GM19035 (cell line): ENCODE results near the gene ADGRV1.

Experiments
- ATAC-seq: cut with Tn5 transposase; IDR thresholded peaks from one replicate; pipeline ENCODE4 v1.9.1; 2021; ENCODE audit not compliant: unreplicated experiment

The ADGRV1 gene, protein sequence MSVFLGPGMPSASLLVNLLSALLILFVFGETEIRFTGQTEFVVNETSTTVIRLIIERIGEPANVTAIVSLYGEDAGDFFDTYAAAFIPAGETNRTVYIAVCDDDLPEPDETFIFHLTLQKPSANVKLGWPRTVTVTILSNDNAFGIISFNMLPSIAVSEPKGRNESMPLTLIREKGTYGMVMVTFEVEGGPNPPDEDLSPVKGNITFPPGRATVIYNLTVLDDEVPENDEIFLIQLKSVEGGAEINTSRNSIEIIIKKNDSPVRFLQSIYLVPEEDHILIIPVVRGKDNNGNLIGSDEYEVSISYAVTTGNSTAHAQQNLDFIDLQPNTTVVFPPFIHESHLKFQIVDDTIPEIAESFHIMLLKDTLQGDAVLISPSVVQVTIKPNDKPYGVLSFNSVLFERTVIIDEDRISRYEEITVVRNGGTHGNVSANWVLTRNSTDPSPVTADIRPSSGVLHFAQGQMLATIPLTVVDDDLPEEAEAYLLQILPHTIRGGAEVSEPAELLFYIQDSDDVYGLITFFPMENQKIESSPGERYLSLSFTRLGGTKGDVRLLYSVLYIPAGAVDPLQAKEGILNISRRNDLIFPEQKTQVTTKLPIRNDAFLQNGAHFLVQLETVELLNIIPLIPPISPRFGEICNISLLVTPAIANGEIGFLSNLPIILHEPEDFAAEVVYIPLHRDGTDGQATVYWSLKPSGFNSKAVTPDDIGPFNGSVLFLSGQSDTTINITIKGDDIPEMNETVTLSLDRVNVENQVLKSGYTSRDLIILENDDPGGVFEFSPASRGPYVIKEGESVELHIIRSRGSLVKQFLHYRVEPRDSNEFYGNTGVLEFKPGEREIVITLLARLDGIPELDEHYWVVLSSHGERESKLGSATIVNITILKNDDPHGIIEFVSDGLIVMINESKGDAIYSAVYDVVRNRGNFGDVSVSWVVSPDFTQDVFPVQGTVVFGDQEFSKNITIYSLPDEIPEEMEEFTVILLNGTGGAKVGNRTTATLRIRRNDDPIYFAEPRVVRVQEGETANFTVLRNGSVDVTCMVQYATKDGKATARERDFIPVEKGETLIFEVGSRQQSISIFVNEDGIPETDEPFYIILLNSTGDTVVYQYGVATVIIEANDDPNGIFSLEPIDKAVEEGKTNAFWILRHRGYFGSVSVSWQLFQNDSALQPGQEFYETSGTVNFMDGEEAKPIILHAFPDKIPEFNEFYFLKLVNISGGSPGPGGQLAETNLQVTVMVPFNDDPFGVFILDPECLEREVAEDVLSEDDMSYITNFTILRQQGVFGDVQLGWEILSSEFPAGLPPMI (N-terminal part only)

DNA sequence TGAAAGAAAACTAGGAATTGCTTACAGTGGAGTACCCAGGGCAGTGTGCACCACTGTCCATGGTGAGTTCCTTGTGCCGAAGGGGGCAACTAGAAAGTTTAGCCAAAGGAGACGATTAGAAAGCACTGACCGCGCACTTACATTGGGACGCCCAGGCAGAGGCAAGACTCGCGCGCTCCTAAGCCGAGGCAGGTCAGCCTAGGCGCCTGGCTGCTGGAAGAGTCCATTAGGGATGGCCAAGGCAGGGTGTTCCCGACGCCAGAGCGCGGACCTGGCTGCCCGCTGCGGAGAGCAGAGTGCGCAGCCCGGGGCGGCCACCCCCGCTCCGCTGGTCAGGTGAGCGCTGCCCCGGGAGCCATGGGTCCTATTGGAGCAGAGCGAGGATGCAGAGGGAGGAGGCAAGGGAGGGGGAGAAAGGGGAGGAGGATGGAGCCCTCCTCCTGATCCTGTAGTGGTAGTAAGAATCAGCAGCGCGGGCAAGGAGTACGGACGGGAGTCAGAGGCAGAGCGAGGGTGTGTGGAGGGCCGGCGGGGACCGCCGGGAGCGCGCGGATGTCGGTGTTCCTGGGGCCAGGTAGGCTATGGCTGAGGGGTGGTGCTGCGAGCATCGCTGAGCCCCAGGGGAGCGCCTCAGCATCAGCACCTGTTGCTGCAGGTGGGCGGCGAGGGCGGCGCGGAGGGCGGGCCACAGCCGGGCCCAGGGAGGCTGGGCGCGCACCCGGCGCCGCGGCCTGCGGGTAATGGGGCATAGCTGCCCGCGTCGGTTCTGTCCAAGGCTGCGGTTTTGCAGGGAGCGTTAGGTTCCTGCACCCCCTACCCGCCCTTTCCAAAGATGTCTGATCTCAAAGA lies at the start of gene ADGRV1:
Gene ADGRV1 (plus strand): TSS at position 454 of the 849 bp plus-strand sequence. CDS start 99 bp downstream, at position 553.
- ATAC-seq = no peak

DNA sequence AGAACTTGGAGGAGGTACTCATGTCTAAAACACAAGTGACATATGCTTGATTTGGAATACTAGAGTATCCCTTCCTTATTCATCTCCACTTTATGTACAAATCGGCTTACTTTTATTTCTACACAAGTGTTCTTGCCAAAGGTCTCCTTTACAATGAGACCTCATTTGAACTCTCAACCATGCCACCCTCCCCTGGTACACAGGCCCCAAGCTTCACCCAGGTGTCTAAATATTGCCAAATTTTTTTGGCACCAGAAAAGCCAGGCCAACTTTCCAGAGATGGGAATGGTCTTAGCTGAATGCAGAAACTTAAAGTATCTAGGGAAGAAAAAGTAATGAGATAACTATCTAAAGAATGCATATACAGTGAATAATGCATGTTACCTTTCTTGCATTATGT lies 48.2 kb upstream of the ADGRV1 start:
- no peak for ATAC-seq

DNA sequence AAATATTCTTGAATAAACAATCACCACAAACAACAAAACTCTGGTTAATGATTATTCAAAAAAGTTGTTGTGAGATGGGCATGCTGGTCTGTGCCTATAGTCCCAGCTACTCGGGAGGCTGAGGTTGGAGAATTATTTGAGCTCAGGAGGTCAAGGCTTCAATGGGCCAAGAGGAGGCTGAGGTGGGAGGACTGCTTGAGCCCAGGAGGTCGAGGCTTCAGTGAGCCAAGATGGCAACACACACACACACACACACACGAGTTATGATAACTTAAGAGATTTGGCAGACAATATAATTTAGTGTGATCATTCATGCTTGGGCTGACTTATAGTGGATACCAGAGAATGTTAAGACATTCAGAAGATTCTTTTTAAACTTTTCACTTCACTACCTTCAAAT lies 44.1 kb upstream of the ADGRV1 start:
- no peak for ATAC-seq

DNA sequence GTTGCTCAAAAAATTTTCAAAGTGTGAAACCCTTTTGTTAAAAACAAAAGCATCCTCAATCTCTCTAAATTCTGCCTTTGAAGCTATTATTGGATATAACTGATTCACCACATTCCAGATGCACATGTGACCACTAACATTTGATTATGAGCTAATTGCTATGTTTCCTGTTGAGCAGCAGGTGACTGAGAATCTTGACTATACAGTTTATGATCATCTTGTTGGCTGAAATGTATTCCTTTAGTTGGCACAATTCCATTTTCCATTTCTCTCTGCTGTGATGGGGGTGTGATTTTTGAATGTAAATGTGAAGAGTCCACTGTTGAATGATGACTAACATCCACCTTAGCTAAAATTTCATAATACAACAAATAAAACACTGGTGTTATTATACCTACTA lies 39.9 kb upstream of the ADGRV1 start:
- ATAC-seq = no peak

DNA sequence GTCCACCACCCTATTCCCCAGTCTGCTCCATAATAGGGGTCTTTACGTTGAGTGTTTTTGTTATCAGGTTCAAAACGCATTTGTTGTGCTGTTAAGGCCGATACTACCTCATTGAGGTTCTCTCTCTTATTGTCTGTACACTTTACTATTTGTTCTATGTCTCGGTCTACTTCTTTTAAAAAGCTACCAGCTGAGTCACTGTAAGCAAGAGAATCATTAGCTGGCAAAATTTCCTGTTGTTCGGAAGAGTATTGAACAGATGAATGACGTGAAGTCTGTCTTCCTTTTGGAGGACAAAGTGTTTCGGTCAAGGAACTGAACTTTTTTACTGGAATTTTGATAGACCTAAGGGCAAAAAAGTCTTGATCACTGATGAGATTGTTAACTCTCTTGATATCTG lies 39.5 kb upstream of the ADGRV1 start:
- no peak for ATAC-seq

DNA sequence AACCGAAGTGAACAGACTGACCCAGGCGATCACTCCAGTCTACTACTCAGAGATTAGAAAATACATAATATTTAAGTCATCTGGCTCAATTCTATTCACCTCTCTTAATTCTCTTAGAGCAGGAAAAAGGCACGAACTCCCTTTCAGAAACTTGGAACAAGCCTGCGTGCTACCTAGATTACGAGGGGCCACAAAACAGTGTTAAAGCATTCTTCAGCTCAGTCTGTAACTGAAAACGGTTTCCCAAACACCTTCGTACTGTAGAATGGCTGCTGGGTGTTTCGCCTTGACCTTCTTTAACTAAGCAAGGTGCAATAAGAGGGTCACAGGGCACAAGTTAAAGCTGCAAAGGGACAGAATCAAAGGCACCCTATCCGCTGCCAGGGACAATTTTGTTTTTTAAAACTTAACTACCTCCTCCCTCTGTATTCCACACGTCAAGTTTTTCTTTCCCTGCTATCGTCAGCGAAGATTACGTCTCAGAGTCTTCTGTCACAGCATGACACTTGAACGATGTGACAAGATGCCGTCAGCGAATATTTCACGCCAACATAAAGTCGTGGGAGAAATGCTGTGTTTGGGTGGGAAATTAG lies 29.9 kb upstream of the ADGRV1 start:
- ATAC-seq = peak; percentile 1

DNA sequence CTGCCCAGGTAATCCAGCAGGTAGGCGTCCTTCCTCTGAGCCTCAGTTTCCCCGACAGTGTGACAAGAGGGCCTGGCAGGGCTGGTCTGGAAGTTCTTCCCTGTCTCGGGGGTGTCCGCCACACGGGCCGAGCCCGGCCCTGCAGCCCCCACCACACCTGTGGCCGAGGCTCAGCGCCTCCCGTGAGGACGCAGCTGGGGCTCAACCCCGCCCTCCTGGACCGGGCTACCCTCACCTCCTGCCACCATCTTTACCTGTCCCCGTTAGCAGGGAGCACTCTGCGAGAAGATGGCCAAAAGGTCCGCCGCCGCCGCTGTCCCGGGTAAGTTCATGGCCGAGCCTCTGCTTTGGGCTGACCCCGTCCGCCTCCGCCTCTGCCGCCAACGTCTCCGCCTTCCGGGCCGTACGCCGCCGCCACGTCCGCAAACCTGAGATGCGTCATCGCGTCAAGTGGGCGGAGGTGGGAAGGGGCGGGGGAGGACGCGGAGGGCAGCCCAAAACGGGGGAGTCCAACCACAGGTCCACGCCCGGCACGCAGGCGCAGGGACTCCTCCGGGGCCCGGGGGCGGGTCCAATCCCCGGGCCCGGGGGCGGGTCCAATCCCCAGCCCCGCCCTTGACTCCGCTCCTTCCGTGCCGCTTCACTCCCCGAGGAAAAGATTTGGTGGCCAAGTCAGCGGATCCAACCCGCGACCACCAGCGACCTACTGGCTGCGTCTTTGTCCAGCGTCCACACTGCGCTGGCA lies 29.2 kb upstream of the ADGRV1 start, which contains the start of gene LYSMD3:
Gene LYSMD3 (minus strand): TSS at position 391 of the 745 bp plus-strand sequence. CDS start 4,295 bp downstream, outside the sequence.
- peak; percentile 92 for ATAC-seq

DNA sequence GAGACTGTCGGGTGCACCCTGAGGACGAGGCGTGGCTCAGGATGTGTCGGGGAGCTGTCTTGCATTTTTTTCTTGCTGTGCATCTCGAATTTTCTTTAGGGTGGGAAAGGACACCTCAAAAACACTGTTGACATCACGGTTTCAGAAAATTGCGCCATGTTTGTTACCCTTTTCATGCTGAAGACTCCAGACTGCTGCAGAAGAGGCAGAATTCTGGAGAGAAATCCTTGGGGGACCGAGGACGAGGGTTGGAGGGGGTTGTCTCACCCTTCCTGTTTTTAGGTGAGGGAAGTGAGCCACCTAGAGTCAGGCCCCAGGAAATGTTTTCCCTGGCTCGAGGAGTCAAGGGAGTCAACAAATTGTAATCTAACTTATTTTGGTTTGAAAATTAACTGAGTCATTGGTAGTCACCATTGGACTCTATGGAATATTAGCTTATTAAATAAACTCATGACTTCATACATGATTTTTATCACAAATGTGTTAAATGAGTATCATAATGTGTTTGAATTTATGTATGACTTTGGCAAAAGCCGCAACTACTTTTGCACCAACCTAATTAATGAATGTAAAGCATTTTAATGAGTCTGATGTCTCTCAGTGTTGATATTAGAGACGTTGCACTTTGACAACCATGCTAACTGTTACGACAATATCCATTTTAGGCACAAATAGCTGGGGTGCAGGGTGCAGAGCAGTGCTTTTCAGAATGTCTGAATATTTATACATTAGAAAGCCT lies 28.5 kb upstream of the ADGRV1 start:
- ATAC-seq = peak; percentile 46

DNA sequence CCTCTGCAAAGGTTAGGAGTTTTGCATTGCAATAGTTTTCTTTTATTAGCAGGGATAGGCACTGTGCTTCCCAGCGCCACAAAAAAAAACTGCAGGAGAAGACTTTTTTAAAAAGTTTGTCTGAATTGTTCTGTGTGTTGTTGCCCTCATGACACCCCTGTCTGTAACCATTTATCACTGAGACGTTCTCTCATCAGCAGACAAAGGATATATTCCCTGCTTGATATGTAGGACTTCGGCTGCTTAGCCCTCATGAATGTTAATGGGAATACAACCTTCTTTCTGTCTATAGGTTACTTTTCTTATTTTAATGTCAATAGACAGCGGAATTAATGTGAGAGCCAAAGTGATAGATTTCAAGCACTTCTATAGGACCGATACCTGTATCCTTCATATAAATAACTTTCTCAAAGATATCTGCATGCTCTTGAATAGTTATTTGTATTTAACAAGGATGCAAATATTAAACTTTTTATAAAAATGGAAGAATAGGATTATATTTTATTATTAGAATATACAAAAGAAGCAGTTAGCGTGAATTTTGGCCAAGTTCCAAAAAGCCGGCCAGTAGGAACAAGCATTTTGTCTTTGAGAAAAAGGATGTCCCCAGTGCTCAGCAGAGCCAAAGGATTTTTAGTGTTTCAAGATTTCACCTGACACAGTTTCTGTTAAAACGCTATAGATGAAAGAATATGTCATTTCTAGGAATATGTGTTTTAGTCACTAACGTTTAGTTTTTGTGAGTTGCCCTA lies 27.7 kb upstream of the ADGRV1 start:
- no peak for ATAC-seq

DNA sequence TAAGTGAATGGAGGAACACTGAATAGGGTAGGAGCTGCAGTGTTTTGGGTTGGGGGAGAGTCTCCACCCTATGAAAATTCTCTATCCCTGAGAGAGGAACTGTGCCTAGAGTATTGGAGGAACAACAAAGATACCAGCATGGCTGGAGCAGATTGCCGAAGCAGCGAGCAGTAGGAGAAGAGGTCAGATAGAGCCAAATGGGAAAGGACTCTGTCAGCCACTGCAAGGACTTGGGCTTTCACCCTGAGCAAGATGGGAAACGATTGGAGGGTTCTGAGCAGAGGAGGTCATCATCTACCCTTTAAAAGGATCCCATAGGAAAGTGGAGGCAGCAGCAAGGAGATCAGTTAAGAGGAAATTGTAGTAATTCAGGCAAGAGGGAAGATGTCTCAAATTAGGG lies 24.8 kb upstream of the ADGRV1 start:
- no peak for ATAC-seq

DNA sequence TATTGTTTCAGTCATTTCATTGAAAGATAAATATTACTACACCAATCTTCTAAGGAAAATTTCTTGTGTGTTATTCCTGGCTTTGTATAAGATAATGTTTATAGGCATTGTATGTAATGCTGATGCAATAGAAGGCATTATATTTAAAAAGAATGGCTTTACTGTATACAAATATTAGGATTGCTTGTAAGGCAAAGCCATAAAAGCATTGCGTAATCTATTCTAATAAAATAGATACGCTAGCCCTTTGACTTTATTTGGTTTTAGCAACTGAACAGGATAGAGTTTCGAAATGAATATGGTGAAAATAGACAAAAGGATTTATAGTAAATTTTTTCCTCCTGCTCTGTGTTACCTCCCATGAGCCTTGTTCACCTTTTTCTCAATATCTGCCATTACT lies 23.7 kb upstream of the ADGRV1 start:
- ATAC-seq = no peak

DNA sequence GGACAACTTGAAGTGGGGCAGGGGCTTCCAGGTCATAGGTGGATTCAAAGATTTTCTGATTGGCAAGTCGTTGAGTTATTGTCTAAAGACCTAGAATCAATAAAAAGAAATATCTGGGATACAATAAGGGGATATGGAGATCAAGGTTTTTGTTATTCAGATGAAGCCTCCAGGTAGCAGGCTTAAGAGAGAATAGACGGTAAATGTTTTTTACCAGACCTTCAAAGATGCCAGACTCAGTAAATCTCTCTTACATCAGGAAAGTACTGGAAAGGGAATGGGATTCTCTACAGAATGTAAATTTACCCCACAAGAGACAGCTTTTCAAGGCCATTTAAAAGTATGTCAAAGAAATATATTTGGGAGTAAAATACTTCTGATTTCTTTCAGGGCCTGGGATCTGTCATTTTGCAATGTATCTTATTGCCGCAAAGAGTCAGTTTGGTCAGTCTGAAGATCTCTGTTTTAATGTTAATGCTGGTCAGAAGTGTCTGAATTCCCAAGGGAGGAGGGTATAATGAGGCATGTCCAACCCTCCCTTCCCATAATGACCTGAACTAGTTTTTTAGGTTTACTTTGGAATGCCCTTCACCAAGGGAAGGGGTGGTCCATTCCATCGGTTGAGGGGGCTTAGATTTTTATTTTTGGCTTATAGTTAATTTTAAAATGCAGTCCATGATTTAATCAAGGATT lies 15.6 kb upstream of the ADGRV1 start:
- no peak for ATAC-seq

DNA sequence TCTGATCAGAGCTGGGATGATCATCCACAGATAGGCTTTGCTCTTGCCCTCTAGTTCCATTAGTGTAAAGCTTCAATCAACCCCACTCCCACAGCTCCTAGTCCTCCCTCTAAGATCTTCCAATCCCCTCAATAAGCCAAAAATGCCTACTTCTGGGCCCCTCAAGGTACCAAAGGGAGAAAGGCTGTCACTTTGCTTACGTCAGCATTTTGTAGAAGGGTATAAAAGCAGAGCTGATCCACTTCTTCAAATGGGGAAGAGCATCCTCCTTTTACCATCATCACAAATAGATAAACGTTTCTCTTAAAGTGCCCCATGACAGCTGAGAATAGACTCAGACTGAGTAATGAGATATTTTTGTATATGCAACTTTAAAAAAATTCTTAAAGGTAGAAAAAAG lies 13.1 kb upstream of the ADGRV1 start:
- ATAC-seq = no peak

DNA sequence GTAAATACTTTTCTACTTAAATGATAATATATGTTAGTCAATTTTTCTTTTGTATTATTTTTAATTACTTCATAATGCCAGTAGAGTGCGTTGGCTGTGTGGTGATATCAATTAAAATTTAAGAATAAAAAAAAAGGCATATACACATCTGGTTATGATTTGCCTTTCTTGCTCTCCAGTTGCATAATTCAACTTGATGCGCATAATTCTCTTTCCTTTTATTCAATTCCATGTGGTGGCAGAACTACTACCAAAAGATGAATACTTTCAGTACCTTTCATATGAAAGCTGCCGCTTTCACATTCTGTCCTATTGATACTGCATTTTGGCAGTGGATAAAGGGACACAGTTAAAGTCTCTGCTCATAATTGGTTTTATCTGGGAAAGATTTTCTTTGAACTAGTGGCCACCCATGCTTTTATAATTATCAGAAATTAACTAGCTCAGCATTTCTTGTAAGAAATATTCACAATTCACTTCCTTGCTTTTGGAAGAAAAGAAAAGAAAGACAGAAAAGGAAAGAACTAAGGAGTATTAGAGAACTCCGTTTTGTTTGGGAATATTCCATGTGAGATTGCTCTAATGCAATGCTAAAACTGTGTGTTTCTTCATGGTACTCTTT lies 12.3 kb upstream of the ADGRV1 start:
- ATAC-seq = no peak

DNA sequence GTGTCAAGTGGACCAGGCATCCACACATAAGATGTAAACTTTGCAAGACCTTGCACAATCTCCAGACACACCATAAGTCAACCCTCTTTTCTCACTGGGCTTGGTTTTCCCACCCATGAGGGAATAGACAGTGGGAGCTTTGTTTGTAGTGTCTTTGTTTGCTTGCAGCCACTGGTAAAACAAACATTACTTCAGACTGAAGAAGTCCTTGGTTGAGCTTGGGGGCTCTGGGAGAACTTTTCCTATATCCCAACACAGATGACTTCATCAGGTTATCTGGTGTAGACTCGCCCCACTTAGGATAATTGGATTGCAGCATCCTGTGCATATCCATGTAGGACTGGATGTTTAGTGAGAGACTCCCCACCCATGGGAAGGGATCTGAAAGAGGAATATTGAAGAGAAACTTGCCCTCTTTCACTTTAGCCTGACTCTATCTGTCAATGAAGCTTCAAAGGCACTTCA lies 11.5 kb upstream of the ADGRV1 start:
- ATAC-seq = no peak

DNA sequence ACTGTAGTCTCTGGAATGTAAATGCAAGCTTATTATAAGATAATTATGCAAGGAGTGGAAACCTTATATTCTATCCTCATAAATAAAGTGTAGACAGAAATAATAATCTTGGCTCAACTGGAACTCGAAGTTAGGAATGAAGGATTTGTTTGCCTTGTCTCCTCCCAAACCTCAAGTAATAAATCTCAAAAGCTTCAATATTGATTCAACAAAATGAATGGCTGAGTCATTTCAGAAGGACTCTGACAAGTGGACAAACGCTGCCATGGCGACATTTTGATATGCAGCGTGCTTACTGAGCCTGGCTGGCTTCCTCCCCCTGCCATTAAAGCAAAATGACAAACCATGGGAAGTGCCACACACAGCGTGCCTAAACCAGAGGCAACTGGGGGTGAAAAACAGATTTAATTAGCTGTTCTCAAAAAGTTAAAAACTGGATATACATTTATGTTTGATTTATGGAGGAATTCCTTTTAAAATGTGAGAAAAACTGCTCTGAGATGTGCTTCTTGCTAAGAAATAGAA lies 10.5 kb upstream of the ADGRV1 start:
- no peak for ATAC-seq
